HG02938 (cell line): ENCODE measurements around the gene HMGB2.
A peak's percentile ranks its signal among the peaks of the same experiment; 100 is the strongest.

Experiments used
- ATAC-seq: cut with Tn5 transposase; IDR thresholded peaks from one replicate; pipeline ENCODE4 v1.9.1; 2021; ENCODE audit warnings: mild to moderate bottlenecking, moderate library complexity; ENCODE audit not compliant: unreplicated experiment

The HMGB2 gene

DNA sequence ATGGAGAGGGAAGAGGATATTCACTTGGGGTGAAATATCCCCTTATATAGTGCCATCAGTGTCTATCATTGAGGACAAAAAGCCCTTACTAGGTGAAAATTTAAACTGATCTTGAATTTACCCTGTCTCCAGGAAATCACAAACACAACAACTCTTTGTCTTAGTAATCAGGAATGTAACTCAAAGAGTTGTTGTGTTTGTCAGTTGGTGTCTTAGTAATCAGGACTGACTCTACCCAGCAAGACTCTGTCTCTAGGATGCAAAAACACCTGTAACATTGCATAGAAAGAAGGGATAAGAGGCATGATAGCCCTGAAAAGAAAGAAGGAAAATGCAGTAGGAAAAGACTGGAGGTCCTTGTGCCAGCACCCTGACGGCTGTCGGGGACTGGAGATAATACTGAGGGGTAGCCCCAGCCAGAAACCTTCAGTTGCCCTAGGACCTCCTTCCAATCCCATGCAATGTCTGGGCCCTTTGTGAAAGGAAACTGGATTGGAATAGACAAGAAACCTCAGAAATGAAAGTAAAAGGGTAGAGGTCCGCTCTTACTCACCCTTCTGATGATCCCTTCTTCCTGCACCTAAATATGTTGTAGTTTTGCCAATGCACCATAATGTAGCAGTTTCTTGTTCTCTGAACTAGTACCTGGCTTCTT lies 45.3 kb downstream of the HMGB2 start:
- ATAC-seq, result no peak

DNA sequence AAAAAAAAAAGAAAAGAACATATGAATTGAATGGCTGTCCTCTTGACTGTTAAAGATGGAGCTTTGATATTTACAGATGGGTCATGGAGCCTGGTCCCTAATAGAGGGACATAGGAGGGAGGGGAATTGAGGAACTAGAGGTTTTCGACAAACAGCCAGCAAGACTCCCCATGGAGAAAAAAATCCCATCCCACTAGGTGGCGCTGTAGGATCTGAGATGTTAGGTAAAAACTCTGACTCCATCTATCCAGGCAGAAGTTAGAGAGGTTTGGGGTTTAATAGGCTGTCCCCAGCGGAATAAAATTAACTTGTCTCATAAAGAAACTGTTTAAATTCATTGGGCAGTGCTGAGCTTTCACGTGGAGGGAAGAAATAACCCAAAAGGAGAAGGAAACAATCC lies 45.9 kb downstream of the HMGB2 start:
- ATAC-seq, result no peak

DNA sequence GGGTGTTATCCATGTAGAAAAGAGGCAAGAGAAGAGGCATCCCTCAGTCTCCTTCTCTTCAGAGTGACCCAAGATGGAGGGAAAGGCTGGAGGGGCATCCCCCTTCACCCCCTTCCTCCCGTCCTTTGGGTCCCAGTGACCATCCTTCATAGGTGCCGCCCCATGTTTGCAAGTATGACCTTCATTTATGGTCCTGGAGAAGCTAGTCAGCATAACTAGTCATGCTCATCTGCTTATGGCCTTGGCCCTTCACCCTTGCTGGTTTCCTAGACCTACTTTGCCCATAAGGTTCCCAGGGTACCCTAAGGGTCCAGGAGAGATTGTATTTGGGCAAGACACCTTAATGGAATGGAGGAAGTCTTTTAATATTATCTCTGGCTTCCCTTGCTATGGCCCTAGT lies 46.7 kb downstream of the HMGB2 start:
- ATAC-seq, result no peak

GRCh38 chr4:173284463-173284862 lies 49.7 kb downstream of the HMGB2 start:
- ATAC-seq, result no peak

DNA sequence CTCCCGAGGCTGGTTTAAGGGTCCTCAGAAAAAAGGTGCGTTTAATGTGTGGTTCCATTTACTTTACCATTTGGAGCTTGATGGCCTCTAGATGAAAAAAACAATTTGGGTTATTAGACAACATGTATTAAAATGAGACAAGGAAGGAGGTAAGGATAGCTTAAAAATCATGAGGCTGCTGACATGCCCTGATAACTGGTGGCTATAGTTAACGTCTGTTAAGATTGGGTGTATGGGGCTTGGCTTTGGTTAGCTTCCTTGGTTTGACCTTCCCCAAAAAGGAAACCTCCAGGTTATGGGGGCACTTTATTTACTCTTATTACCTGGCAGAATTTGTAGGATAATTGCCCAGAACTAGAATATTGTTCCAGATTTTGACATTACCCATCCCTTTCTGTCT lies 51.5 kb downstream of the HMGB2 start:
- ATAC-seq, result no peak

GRCh38 chr4:173282256-173282562 lies 51.9 kb downstream of the HMGB2 start:
- no peak for ATAC-seq

GRCh38 chr4:173281406-173282255 lies 52.5 kb downstream of the HMGB2 start:
- peak; percentile 52 for ATAC-seq
